Ascending aorta (tissue), 2 donors: ENCODE measurements around the gene ATP6V1C2. TPM values are rescaled to one million over a fixed set of nuclear protein-coding genes. Genes with fewer than 3 reads are reported as not detected.

Experiments used
- DNase-seq, 2 donors: peaks; one replicate each; pipeline ENCODE4 v3.0.0-alpha.2; 2019; ENCODE audit warnings: low spot score in 2 of 2
- H3K27ac ChIP-seq, 2 donors: fragments of 200-600 bp; sonication (generic); one replicate each; pipeline ENCODE4 v1.5.1; 2016 to 2017; ENCODE audit warnings: mild to moderate bottlenecking in 1 of 2
- H3K27me3 ChIP-seq: fragments of 200-600 bp; sonication (generic); one replicate; pipeline ENCODE4 v1.5.1; 2017
- H3K36me3 ChIP-seq, 2 donors: fragments of 200-600 bp; sonication (generic); one replicate each; pipeline ENCODE4 v1.5.1; 2016
- H3K4me1 ChIP-seq, 2 donors: fragments of 200-600 bp; sonication (generic); one replicate each; pipeline ENCODE4 v1.5.1; 2016 to 2017; ENCODE audit warnings: mild to moderate bottlenecking in 1 of 2
- H3K4me3 ChIP-seq, 2 donors: fragments of 200-600 bp; sonication (generic); one replicate each; pipeline ENCODE4 v1.5.1; 2016 to 2017; ENCODE audit warnings: mild to moderate bottlenecking in 1 of 2
- H3K9me3 ChIP-seq, 2 donors: fragments of 200-600 bp; sonication (generic); one replicate each; pipeline ENCODE4 v1.5.1; 2016
- CTCF ChIP-seq, 3 experiments: fragments of 200-600 bp in 2 of 3; fragments of 450-650 bp in 1 of 3; sonication (generic) in 2 of 3; IDR thresholded peaks; one replicate each; pipeline ENCODE4 v1.5.1; 2016 to 2019; ENCODE audit warnings: antibody characterized with exemption in 3 of 3, mild to moderate bottlenecking in 1 of 3, moderate library complexity in 1 of 3
- intact Hi-C: fragments of 100-400 bp; cut with DNase I; formaldehyde crosslinking; loops from one replicate; pipeline ENCODE4 v1.15.1; 2023
- total RNA-seq: library from RNA; depleted of rRNA; stranded (reverse); fragments of >200 nt; gene quantifications from one replicate; pipeline ENCODE4 v1.1.0, GENCODE V29; 2016

Gene ATP6V1C2
- total RNA-seq, 1 donor from 2014 or later = 6.0 TPM

DNA sequence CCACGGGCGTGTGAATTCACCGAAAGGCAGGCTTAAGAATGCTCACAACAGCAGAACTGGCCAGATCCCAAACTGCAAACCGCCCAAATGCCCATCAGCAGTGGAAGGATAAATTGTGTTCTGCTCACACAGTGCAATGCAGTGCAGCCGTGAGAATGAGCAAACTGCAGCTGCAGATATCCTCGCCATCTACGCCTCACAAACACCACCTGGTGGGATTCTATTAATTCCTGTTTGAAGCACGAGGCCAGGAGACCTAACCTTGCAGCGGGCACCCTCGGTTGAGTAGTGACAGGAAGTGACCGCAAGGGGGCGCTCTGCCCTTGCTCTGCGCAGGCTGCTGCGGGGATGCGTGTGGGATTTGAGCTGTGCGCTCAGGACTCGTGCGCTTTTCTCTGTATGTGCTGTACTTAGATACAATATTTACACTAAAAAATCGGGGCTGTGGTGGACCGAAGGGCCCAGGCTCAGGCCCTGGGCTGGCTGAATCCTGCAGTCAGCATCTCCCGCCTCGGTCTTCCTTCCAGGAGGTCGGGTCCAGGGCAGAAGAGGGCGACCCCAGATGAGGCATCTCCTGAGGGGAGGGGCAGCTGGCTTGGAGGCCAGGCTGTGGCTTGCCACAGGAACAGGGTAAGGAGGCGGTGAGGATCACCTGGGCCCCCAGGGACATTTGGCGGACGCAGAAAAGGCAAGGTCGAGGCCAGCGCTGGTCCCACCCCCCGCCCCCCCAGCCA lies 110.9 kb downstream of the ATP6V1C2 start:
- peak in 1 of 2 donors; percentile 77 for DNase-seq
- Histone ChIP-seq H3K27me3 (no peaks in the 10 kb centered on the region), H3K4me1 (no peaks in the 10 kb centered on the region), H3K4me3 (no peak overlapping the region), H3K27ac (no peak overlapping the region), H3K36me3 (no peaks in the 10 kb centered on the region), H3K9me3 (no peaks in the 10 kb centered on the region)
- intact Hi-C loops = no loop called here
- TF ChIP-seq CTCF (IDR thresholded peaks at IDR 0.05) = peak; percentile 79 to 95 (median 93)

- no peaks in the 10 kb centered on the region for H3K4me1 ChIP-seq
- H3K27me3 ChIP-seq = no peaks in the 10 kb centered on the region
- no peaks in the 10 kb centered on the region for H3K9me3 ChIP-seq
- H3K27ac ChIP-seq = no peak overlapping the region
- no peaks in the 10 kb centered on the region for H3K36me3 ChIP-seq
- intact Hi-C loops = no loop called here
- no peak overlapping the region for H3K4me3 ChIP-seq
- no peak for TF ChIP-seq CTCF (IDR thresholded peaks at IDR 0.05)
- DNase-seq = no peak
Measured at GRCh38 chr2:10833021-10833420, 111.6 kb downstream of the ATP6V1C2 start.

DNA sequence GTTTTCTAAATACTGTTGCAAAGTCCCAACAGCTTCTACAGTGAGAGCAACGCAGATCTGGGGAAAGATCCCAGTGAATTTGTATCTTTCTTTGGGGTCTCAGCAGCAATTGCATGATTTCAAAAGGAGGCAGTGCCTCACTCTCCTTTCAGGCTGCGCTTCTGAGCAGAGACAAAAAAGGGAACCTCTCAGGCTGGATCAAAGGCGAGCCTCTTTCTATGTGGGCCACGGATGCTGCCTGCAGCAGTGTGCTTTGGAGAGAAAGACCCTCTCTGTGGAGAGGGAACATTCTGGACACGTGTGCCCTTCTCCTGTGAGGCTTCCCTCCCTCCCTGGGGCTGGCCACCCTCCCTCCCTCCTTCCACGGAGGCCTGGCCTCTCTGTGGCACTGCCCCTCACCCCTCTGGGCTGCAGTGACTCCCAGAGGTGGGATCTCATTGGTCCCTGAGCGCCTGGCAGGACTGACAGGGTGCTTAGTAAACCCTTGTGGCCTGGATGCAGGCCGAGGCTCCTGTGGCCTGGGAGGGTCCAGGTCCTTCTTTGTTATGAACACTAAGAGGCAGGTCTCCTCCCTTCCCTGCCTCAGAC lies 112.7 kb downstream of the ATP6V1C2 start:
- Histone ChIP-seq H3K27me3 (no peaks in the 10 kb centered on the region), H3K4me1 (no peaks in the 10 kb centered on the region), H3K36me3 (no peaks in the 10 kb centered on the region), H3K27ac (no peak overlapping the region), H3K4me3 (no peak overlapping the region), H3K9me3 (no peaks in the 10 kb centered on the region)
- intact Hi-C loops = no loop called here
- no peak for TF ChIP-seq CTCF (IDR thresholded peaks at IDR 0.05)
- no peak for DNase-seq

Other genes starting within 250 kb of the ATP6V1C2 start
- gene NOL10, start 31.7 kb upstream of the ATP6V1C2 start, total RNA-seq = 9.2 TPM
- gene PDIA6, start 91.2 kb downstream of the ATP6V1C2 start, total RNA-seq = 56.4 TPM
- not detected for gene KCNF1, start 190.3 kb downstream of the ATP6V1C2 start, total RNA-seq